Fibroblast of villous mesenchyme (primary cell): ENCODE data around the gene PRKD2. TPM values are rescaled to one million over a fixed set of nuclear protein-coding genes. Genes with fewer than 3 reads are reported as not detected.
"Not testable (repeated sequence)": the region's sequence is repeated elsewhere in the genome, so short reads cannot be mapped to it uniquely, and the experiment has no call there.

ENCODE experiments used
- DNase-seq: peaks from one replicate; pipeline ENCODE4 v3.0.0-alpha.2; 2010; ENCODE audit warnings: low read depth
- H3K4me3 ChIP-seq: 2 replicates; pipeline ENCODE4 v1.5.1; 2011; ENCODE audit warnings: low read depth, mild to moderate bottlenecking, low read length
- CTCF ChIP-seq: IDR thresholded peaks from 2 replicates; pipeline ENCODE4 v1.5.1; 2012; ENCODE audit warnings: low read depth, mild to moderate bottlenecking, low read length; ENCODE audit not compliant: insufficient read depth
- total RNA-seq: library from RNA; depleted of rRNA; stranded (reverse); fragments of >200 nt; gene quantifications from 2 replicates; pipeline ENCODE4 v1.2.3, GENCODE V29; 2012

The PRKD2 gene
- total RNA-seq, 1 donor: 11.7 TPM

DNA sequence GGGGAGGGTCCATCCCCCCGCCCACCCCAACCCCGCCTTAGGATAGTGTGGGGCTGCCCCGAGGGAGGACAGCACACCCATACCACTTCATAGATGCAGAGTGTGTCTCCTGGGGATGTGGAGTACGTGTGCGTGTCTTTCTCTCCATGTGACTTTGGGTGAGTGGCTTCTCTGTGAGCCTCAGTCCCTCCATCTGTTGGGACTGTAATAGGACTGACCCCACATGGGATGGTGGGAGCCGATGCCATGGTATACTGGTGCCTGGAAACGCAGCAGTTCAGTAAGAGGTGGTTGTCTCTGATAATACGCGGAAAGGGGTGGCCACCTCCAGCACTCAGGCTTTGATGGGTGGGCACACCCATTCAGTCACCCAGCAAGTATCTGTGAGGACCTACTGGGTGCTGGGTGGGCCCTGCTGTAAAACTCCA, 816 bp upstream of the PRKD2 start:
- TF ChIP-seq CTCF: no peak
- no peak for DNase-seq
- H3K4me3 ChIP-seq: peak overlapping the region; percentile 89

DNA sequence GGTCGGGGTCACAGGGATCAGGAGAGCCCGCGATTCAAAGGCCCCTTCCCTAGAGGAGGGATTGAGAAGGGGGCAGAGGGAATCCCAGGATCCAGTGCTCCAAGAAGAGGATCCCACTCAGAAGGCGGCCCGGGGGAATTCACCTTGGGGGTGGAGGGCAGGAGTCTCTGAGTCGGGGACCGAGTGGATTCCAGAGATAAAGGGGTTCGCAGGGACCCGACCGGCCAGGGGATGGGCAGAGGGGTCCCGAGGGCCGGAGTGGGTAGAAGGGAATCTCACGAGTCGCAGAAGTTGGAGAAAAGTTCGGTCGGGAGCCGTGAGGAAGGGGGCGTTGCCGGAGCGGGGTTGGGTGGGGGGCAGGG, 261 bp downstream of the PRKD2 start:
- no peak for DNase-seq
- no peak for TF ChIP-seq CTCF
- H3K4me3 ChIP-seq: peak overlapping the region; percentile 89

DNA sequence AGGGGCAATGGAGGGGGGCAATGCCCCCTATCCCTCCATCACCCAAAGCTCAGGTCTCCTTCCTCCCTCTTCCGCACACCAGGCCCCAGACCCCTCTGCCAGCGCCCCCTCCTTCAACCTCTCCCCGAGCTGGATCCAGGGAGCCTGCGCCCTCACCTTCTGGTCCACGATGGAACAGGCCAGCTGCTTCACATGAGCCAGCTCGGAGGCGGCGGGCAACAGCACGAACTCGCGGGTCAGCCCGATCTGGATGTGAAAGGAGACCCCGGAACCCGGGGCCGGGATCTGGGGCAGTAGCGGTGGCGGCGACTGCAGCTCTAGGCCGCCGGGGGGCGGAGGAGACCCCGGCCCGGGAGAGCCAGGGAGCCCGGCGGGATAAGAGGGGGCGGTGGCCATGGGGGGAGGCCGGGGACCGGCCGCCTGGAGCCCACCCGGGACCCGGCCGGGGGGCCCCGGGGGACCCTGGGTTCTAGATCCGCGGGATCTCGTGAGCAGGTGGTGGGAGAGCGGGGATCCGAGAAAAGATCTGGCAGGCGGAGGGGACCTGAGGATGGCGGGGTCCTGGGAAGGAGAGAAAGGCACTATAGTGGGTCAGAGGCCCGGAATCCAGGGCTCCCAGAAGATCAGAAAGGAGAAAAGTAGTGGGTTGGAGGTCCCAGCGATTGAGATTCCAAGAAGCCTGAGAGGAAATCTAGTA, 791 bp downstream of the PRKD2 start:
- DNase-seq: no peak
- H3K4me3 ChIP-seq: peak overlapping the region; percentile 89
- TF ChIP-seq CTCF: peak; percentile 5

GRCh38 chr19:46715620-46715974, 1.3 kb downstream of the PRKD2 start:
- no peak for DNase-seq
- no peak for TF ChIP-seq CTCF

GRCh38 chr19:46714444-46715106, 2.3 kb downstream of the PRKD2 start:
- no peak for TF ChIP-seq CTCF
- peak overlapping the region; percentile 89 for H3K4me3 ChIP-seq
- peak; percentile 50 for DNase-seq

More at GRCh38 chr19:46715620-46715974, 1.3 kb downstream of the PRKD2 start:
- peak overlapping the region; percentile 89 for H3K4me3 ChIP-seq

- peak overlapping the region; percentile 89 for H3K4me3 ChIP-seq
- DNase-seq: peak; percentile 60
- no peak for TF ChIP-seq CTCF
Observed at GRCh38 chr19:46713781-46714443, 3.0 kb downstream of the PRKD2 start.

- H3K4me3 ChIP-seq: not testable (repeated sequence)
Observed at GRCh38 chr19:46712768-46713338, 4.1 kb downstream of the PRKD2 start.

More at GRCh38 chr19:46712768-46713338, 4.1 kb downstream of the PRKD2 start:
- not testable (repeated sequence) for DNase-seq
